A549 (cell line): Measurements from ENCODE around the gene APBA1. TPM values are rescaled to one million over a fixed set of nuclear protein-coding genes. Genes with fewer than 3 reads are reported as not detected.

Source experiments
- ATAC-seq, 2 experiments: fragments of 200-7000 bp in 1 of 2; fragments of >200 bp in 1 of 2; cut with Nextera tagmentation in 1 of 2; cut with Tn5 transposase in 1 of 2; 3 replicates each; pipeline versions ENCODE4 v1.8.0 to v1.9.1; 2018 to 2020; ENCODE audit warnings: mild to moderate bottlenecking in 1 of 2, moderate library complexity in 1 of 2
- CTCF ChIA-PET: fragments of 300-600 bp; sonication (Branson Sonifier 250); formaldehyde crosslinking; extraction: SDS; loops from one replicate; lab custom pipeline; 2021; ENCODE audit warnings: antibody characterized with exemption, inconsistent platforms; lab: Yijun Ruan, JAX
- POLR2A ChIA-PET: fragments of 350-600 bp; formaldehyde crosslinking; extraction: SDS; loops from one replicate; lab custom pipeline; 2021; ENCODE audit warnings: antibody characterized with exemption, inconsistent platforms; lab: Yijun Ruan, JAX
- DNase-seq, 2 experiments: peaks; one replicate each; pipeline versions ENCODE4 v3.0.0 to v3.0.0-alpha.2; 2011 to 2016; ENCODE audit warnings: low read depth in 1 of 2, low spot score in 1 of 2
- FAIRE-seq: peaks from 2 replicates; lab custom pipeline; 2011; peaks lifted over from hg19 to GRCh38; lab: Jason Lieb, UNC
- H3K27ac ChIP-seq, 2 experiments: fragments of >200 bp; sonication (Bioruptor Twin); formaldehyde crosslinking; 3 replicates each; pipeline ENCODE4 v1.5.1; 2016 to 2017
- H3K4me1 ChIP-seq: fragments of >200 bp; sonication (Bioruptor Twin); formaldehyde crosslinking; 3 replicates; pipeline ENCODE4 v1.6.1; 2016
- H3K4me2 ChIP-seq: fragments of >200 bp; sonication (Bioruptor Twin); formaldehyde crosslinking; 3 replicates; pipeline ENCODE4 v1.6.1; 2016
- H3K4me3 ChIP-seq: fragments of >200 bp; sonication (Bioruptor Twin); formaldehyde crosslinking; 3 replicates; pipeline ENCODE4 v1.5.1; 2016
- H3K9me3 ChIP-seq: fragments of >200 bp; sonication (Bioruptor Twin); formaldehyde crosslinking; 3 replicates; pipeline ENCODE4 v1.6.1; 2016
- BHLHE40 ChIP-seq: IDR thresholded peaks from 2 replicates; pipeline ENCODE4 v1.6.1; 2012; ENCODE audit warnings: low read depth, low read length, inconsistent platforms
- CBX8 ChIP-seq: fragments of 200-600 bp; sonication (generic); IDR thresholded peaks from 2 replicates; pipeline ENCODE4 v1.6.1; 2016
- CEBPB ChIP-seq, 2 experiments: fragments of >200 bp in 1 of 2; sonication (Bioruptor Twin) in 1 of 2; formaldehyde crosslinking in 1 of 2; IDR thresholded peaks; 2 replicates each; pipeline ENCODE4 v1.6.1; 2012 to 2016
- CTCF ChIP-seq: fragments of >200 bp; sonication (Bioruptor Twin); formaldehyde crosslinking; IDR thresholded peaks from 3 replicates; pipeline ENCODE4 v1.5.1; 2016
- EP300 ChIP-seq, 2 experiments: fragments of >200 bp; sonication (Bioruptor Twin); formaldehyde crosslinking; IDR thresholded peaks; 2 replicates in 1 of 2; 3 replicates in 1 of 2; pipeline ENCODE4 v1.6.1; 2016 to 2017
- ESRRA ChIP-seq: fragments of 150-350 bp; IDR thresholded peaks from 2 replicates; pipeline ENCODE4 v1.6.1; 2014; ENCODE audit warnings: mild to moderate bottlenecking, low read length, borderline replicate concordance
- HEYL ChIP-seq: fragments of 250-450 bp; sonication (Bioruptor Pico); IDR thresholded peaks from 2 replicates; pipeline ENCODE4 v1.8.0; 2021; ENCODE audit warnings: mild to moderate bottlenecking, moderate library complexity
- HMGXB4 ChIP-seq: fragments of 250-450 bp; sonication (Bioruptor Pico); IDR thresholded peaks from 2 replicates; pipeline ENCODE4 v1.5.0; 2021; ENCODE audit warnings: mild to moderate bottlenecking, moderate library complexity, borderline replicate concordance
- HOXB5 ChIP-seq: fragments of 250-450 bp; sonication (Bioruptor Pico); IDR thresholded peaks from 2 replicates; pipeline ENCODE4 v1.5.0; 2020; ENCODE audit warnings: mild to moderate bottlenecking, moderate library complexity
- MAZ ChIP-seq: fragments of 150-350 bp; IDR thresholded peaks from 2 replicates; pipeline ENCODE4 v1.6.1; 2014; ENCODE audit warnings: antibody characterized with exemption, low read depth, low read length, borderline replicate concordance
- NFE2L2 ChIP-seq: fragments of 150-350 bp; conservative IDR thresholded peaks from 2 replicates; pipeline ENCODE4 v1.6.1; 2014; ENCODE audit warnings: low read length
- NR3C1 ChIP-seq: fragments of >200 bp; sonication (Bioruptor Twin); formaldehyde crosslinking; IDR thresholded peaks from 3 replicates; pipeline ENCODE4 v1.6.1; 2017
- PBX3 ChIP-seq: IDR thresholded peaks from 2 replicates; pipeline ENCODE4 v1.6.1; 2012
- PHF8 ChIP-seq: fragments of 200-600 bp; sonication (generic); IDR thresholded peaks from 2 replicates; pipeline ENCODE4 v1.6.1; 2016; ENCODE audit warnings: low read depth, mild to moderate bottlenecking, antibody characterized with exemption, moderate library complexity, borderline replicate concordance
- POLR2AphosphoS2 ChIP-seq: conservative IDR thresholded peaks from 2 replicates; pipeline ENCODE4 v1.6.1; 2012; ENCODE audit warnings: low read length, improper control_type of control experiment, inconsistent platforms
- RAD21 ChIP-seq, 2 experiments: fragments of >200 bp in 1 of 2; sonication (Bioruptor Twin) in 1 of 2; formaldehyde crosslinking in 1 of 2; IDR thresholded peaks in 1 of 2; conservative IDR thresholded peaks in 1 of 2; 2 replicates in 1 of 2; 3 replicates in 1 of 2; pipeline ENCODE4 v1.6.1; 2012 to 2018; ENCODE audit warnings: inconsistent platforms in 1 of 2
- RARB ChIP-seq: fragments of 250-450 bp; sonication (Bioruptor Pico); IDR thresholded peaks from 2 replicates; pipeline ENCODE4 v1.8.0; 2021; ENCODE audit warnings: mild to moderate bottlenecking, moderate library complexity
- REST ChIP-seq: fragments of 200-600 bp; sonication (generic); IDR thresholded peaks from 2 replicates; pipeline ENCODE4 v1.6.1; 2016; ENCODE audit warnings: antibody characterized with exemption, mild to moderate bottlenecking, moderate library complexity
- RNF2 ChIP-seq: fragments of 200-600 bp; sonication (generic); IDR thresholded peaks from 2 replicates; pipeline ENCODE4 v1.6.1; 2016; ENCODE audit warnings: low read depth, mild to moderate bottlenecking, antibody characterized with exemption, moderate library complexity, borderline replicate concordance
- TP53 ChIP-seq: fragments of 250-450 bp; sonication (Bioruptor Pico); IDR thresholded peaks from 2 replicates; pipeline ENCODE4 v1.5.0; 2021; ENCODE audit warnings: mild to moderate bottlenecking, moderate library complexity
- ZFP36 ChIP-seq: fragments of 450-650 bp; IDR thresholded peaks from 2 replicates; pipeline ENCODE4 v1.6.1; 2014; ENCODE audit warnings: borderline replicate concordance; ENCODE audit not compliant: partially characterized antibody
- WGBS: methylation state at CpG from one replicate; pipeline ENCODE4 v1.1.6; 2017; ENCODE audit errors: missing lambda C conversion rate; 5-methylcytosine and 5-hydroxymethylcytosine counted together
- polyA plus RNA-seq, 4 experiments: library from polyadenylated mRNA; depleted of rRNA in 3 of 4; stranded (reverse); fragments of >200 nt; fragmentation: RNase III in 1 of 4; extraction: RNeasy Plus Mini Kit Qiagen cat#74134 plus additional on column Dnase treatment in 1 of 4; gene quantifications; 2 replicates in 3 of 4; 3 replicates in 1 of 4; pipeline ENCODE4 v1.2.3, GENCODE V29; 2011 to 2017

The APBA1 gene
- polyA plus RNA-seq, 2 of the 4 experiments (the other 2 are of a cell fraction), result 0.22 to 1.6 TPM

GRCh38 chr9:69483886-69484422 is 188.2 kb downstream of the APBA1 start:
- no peak overlapping the region for H3K4me3 ChIP-seq
- H3K4me2 ChIP-seq, result no peak overlapping the region
- DNase-seq, result no peak
- no peak for FAIRE-seq
- H3K27ac ChIP-seq, result no peak overlapping the region
- H3K4me1 ChIP-seq, result no peaks in the 10 kb centered on the region
- ChIA-PET POLR2A (no interaction called here), CTCF (no interaction called here)
- no peaks in the 10 kb centered on the region for H3K9me3 ChIP-seq
- WGBS, result 9% methylated on average over 2 of the region's 2 CpGs
- ATAC-seq, result no peak
- TF ChIP-seq RAD21 (conservative IDR thresholded peaks at IDR 0.05 in 1 of 2, IDR thresholded peaks at IDR 0.05 in 1 of 2) (no peak), CTCF (no peak), ESRRA (no peak), REST (no peak)

DNA sequence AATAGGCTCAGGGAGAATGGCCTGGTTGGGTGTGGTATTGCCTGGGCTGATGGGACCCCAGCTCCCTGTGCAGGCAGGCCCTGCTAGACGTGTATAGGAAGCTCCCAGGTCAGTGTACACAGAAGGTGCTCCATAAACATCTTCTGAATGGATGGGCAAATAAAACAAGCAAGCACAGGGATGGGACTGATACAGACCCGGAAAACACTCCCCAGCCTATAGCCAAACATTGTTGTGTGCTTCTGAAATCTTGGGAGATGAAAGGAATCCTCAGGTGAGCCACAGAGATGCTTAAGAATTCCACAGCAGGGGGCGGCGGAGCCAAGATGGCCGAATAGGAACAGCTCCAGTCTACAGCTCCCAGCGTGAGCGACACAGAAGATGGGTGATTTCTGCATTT is 195.4 kb downstream of the APBA1 start:
- Histone ChIP-seq H3K9me3 (no peaks in the 10 kb centered on the region), H3K27ac (0 out of 6 replicates have a peak overlapping the region, but pooled peaks of 1 of the 2 experiments have one; percentile 2), H3K4me2 (peak overlapping the region; percentile 57), H3K4me3 (peak overlapping the region; percentile 38), H3K4me1 (peaks cover 3% of the 10 kb centered on the region; the same call in 2 of the 3 replicates)
- DNase-seq, result peak in 1 of 2 experiments; percentile 19
- peak; percentile 47 to 72; a peak in 4 of 6 replicates for ATAC-seq
- ChIA-PET POLR2A (no interaction called here), CTCF (interaction anchor here (0.7 kb wide), 1 partner anchor 387 kb away, joined by 3 read pairs; no protein-coding TSS in a partner anchor)
- WGBS, result 43% methylated on average over 7 of the region's 7 CpGs
- no peak for FAIRE-seq
- no peak for TF ChIP-seq REST
- TF ChIP-seq RARB (CRISPR knock-in tag), result no peak
- TF ChIP-seq POLR2AphosphoS2, result no peak
- TF ChIP-seq ESRRA, result no peak
- no peak for TF ChIP-seq CBX8
- TF ChIP-seq RNF2, result no peak
- TF ChIP-seq EP300 (IDR thresholded peaks at IDR 0.05), result no peak
- no peak for TF ChIP-seq HMGXB4 (CRISPR knock-in tag)
- no peak for TF ChIP-seq ZFP36
- TF ChIP-seq HOXB5 (CRISPR knock-in tag), result no peak
- TF ChIP-seq NR3C1, result no peak
- no peak for TF ChIP-seq CEBPB (IDR thresholded peaks at IDR 0.05)
- no peak for TF ChIP-seq NFE2L2
- no peak for TF ChIP-seq PBX3
- TF ChIP-seq BHLHE40, result no peak
- TF ChIP-seq MAZ, result no peak
- no peak for TF ChIP-seq PHF8
- TF ChIP-seq TP53 (CRISPR knock-in tag), result no peak
- TF ChIP-seq RAD21 (conservative IDR thresholded peaks at IDR 0.05 in 1 of 2, IDR thresholded peaks at IDR 0.05 in 1 of 2), result no peak
- no peak for TF ChIP-seq HEYL (CRISPR knock-in tag)
